GM21528 (cell line): Measurements from ENCODE around the gene GVQW3.
"Not testable (repeated sequence)": the region's sequence is repeated elsewhere in the genome, so short reads cannot be mapped to it uniquely, and the experiment has no call there.

Source experiments
- ATAC-seq: cut with Tn5 transposase; IDR thresholded peaks from one replicate; pipeline ENCODE4 v1.9.1; 2021; ENCODE audit warnings: mild to moderate bottlenecking, moderate library complexity; ENCODE audit not compliant: unreplicated experiment, low FRiP score

GVQW3 gene

DNA sequence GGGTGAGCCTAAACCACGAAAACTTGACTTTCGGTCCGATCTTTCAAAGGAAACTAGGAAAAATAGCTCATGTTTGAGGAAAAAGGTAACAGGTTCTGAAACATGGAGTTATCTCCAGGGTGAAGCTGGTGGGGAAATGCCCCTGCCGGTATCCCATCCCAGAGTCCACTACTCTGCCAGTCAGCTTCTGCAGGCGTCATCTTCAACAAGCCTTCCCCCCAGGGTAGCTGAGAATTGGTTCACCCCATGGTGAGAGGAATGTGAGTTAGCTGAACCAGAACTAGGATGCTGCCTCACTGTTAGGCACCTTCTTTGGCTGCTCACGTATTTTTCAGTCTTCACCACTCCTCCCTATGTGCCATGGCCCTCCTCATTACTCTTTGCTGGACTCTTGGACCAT is 1.1 kb downstream of the GVQW3 start:
- ATAC-seq, result no peak

DNA sequence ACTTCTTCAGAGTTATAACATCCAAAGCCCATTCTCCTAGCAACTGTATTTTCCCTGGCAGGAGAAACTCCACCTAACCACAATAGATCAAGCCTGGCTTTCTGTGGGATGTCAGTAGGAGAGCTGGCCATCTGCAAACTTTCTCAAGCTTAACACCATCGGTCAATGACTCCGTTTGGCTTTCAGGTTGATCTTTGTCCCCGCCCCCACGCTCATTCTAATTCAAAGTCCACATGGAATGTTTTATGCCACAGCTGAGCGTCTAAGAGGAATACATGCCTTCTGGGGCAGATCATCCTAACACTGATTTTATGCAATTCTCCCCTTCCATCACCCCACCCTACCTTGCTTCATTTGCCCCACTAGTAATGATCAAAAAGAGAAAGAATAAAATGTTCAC is 4.8 kb downstream of the GVQW3 start:
- no peak for ATAC-seq

DNA sequence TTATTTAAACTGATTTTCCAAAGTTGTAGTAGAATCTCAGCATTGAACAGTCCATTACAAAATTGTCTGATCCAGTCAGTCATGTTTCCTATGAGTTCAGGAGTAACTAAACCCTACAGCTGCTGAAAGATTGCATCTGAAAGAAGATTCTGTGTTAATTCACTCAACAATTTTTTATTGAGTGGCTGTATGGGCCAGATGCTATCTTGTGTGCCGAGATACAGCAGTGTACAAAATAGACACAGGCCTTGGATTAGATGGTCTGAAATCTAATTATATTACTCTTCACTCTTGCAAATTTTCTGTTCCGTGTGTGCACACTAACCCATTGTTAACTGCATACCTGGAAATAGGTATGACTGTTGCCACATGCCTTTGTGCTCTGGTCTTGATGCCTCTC is 7.3 kb downstream of the GVQW3 start:
- ATAC-seq, result no peak

DNA sequence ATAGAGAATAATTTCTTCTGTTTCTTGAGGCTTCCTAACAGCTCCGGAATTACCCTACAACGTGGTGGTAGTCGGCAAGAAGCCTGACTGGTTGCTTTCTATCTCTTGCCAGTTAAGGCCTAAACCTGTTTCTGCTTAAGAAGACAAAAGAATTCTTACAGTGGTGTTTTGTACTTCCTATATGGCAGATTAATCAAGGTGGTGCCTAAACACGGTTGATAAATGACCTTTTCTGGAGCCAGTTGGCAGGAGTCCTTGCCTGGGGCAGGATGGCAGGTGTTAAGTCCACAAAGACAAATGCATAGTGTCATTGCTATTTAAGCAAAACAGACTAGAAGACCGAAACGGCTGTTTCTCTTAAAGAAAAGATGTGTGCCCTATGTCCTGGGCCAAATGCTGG is 9.9 kb downstream of the GVQW3 start:
- no peak for ATAC-seq

DNA sequence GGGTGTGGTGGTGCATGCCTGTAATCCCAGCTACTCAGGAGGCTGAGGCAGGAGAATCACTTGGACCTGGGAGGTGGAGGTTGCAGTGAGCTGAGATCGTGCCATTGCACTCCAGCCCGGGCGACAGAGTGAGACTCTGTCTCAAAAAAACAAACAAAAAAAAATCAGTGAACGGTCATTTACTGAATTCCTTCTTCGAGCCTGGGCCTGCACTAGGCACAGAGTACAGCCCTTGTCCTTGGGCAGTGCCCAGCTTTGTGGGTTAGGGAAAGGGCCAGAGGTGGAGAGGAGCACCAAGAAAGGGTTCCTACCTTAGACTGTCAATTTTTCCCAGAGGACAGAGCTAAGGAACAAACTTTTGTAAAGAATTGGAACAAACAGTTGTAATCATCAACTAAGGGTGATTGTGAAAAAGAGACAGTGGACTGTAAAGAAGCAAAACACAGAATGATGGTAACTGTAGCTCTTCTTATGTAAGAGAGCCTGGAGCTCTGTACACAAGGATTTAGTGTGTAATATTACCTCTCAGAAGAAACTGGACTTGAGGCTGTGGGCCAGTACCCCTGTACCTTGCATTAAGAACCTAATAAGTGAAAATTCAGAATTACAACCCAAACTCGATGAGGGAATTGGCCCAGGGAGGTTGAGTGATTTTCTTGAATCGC is 10.8 kb downstream of the GVQW3 start:
- ATAC-seq, result no peak

DNA sequence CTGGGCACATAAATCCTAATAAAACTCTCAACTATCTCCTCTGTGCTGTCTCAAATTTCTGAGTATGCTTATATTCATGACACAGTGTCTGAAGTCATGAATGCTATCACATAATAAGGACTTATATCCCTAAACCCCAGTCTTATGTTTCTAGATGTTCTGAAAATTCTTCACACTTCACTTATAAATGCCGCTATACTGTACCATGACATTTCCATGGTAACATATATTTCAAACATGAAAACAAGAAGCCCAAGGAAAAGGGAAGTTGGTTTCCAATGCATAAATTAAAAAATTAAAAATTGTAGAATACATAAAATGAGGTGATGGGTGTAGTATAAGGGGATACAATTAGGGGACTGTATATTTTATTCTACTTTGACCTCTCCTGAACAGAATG is 11.7 kb downstream of the GVQW3 start:
- ATAC-seq, result no peak

DNA sequence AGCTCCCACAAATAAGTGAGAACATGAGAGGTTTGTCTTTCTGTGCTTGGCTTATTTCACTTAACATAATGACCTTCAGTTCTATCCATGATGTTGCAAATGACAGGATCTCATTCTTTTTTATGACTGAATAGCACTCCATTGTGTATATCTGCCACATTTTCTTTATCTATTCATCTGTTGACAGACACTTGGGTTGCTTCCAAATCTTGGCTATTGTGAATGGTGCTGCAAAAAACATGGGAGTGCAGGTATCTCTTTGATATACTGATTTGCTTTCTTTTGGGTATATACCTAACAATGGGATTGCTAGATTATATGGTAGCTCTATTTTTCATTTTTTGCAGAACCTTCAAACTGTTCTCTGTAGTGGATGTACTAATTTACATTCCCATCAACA is 13.3 kb downstream of the GVQW3 start:
- ATAC-seq, result no peak

DNA sequence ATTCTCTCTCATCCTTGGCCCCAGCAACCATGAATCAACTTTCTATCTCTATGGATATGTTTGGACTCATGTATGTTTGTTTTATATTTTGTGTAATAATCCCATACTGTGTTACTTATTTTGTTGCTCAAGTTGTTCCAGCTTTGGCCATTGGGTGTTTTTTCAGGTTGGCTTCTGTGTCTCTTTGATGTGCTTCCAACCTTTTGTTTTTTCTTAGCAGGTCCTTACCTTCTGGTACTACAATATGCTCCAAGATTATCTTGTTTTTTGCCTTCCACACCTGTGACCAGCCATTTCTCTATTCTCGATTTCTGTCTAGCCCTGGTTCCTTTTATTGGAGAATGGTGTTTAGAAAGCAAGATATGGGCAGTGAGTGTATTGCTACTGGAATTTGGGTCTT is 14.2 kb downstream of the GVQW3 start:
- no peak for ATAC-seq

DNA sequence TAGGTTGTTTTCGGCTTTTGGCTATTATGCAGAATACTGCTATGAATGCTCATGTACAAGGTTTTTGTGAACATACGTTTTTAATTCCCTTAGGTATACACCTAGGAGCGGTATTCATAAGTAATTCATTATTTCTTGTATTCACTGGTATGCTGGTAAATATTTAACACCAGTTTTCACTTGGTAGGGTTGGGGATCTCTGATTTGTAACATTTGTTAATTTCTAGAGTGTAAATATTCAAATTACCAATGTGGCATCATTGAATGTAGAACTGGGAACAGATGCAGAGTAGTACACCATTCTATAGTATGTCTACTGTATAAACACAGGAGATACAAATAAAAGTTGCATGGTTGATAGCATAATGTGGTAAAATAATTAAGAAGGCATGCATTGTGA is 16.3 kb downstream of the GVQW3 start:
- no peak for ATAC-seq

DNA sequence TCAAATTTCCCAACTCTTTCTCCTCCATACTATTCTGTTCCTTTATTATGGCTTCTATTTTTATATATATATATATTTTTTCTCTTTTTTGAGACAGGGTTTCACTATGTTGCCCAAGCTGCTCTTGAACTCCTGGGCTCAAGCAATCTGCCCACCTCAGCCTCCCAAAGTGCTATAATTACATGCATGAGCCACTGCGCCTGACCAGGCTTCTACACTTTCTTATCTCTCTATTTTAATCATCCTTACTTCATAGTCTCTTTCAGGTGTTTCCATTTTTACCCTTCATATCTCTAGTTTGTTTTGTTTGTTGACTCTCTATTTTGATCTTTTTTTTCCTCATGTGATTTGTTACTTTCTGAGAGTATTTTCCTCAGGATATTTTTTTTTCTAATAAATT is 19.8 kb downstream of the GVQW3 start:
- ATAC-seq, result no peak

DNA sequence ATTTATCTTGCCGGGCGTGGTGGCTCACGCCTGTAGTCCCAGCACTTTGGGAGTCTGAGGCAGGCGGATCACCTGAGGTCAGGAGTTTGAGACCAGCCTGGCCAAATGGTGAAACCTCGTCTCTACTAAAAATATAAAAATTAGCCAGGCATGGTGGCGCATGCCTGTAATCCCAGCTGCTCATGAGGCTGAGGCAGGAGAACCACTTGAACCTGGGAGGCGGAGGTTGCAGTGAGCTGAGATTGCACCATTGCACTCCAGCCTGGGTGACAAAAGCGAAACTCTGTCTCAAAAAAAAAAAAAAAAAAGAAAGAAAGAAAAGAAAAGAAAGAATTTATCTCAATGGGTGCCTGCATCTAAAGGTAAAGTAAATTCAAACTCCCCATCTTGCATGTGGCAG is 20.4 kb downstream of the GVQW3 start:
- ATAC-seq, result not testable (repeated sequence)

DNA sequence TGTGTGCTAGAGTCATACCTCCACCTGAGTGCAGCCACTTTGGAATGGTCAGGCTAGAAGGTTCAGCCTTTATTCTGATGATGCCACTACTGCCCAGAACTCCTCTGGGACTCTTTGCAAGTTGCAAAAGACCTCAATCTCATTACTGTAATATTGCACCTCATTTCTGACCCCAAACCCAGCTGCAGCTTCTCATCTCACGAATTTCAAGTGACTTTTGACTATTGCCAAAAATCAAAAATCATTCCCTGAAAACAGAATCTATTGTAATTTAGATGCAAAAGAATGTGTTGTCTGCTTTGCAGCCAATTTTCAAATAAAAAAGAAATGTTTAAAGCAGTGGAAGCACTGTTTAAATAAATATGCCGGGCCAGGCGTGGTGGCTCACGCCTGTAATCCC is 25.2 kb downstream of the GVQW3 start:
- no peak for ATAC-seq

DNA sequence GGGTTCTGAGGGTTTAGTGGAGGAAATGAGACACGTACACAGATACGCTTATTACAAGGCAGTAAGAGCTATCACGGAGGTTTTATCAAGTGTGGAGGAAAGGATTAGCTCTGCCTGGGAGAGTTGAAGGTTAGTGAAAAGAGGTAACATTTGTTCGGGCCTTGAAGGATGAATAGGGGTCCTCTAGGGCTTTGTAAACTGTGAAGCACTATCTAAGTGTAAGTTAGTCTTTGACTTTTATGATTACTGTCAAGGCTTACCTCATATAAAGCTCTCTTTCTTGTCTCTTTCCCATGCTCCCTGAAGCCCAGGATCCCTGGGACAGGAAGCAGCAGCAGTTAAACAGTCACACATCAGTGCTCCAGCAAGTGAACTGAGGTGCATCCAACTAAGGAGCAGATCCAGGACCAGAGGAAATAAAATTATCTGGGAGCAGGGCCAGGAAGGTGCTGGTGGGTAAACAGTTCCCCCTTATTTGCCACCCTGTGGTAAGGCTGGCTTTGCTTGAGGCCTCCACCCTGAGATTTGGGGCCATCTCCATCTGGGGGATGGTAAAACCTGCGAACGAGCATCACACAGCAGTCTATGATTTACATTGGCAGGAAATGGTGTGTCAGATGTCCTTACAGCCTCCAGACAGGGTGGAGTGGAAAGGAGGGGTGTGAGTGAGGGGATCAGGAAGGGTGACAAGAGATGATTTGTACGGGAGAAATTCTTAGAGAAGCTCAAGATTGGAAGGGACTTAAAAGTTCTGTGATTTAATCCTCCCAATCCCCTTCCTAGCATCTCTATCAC is 27.2 kb downstream of the GVQW3 start:
- no peak for ATAC-seq

DNA sequence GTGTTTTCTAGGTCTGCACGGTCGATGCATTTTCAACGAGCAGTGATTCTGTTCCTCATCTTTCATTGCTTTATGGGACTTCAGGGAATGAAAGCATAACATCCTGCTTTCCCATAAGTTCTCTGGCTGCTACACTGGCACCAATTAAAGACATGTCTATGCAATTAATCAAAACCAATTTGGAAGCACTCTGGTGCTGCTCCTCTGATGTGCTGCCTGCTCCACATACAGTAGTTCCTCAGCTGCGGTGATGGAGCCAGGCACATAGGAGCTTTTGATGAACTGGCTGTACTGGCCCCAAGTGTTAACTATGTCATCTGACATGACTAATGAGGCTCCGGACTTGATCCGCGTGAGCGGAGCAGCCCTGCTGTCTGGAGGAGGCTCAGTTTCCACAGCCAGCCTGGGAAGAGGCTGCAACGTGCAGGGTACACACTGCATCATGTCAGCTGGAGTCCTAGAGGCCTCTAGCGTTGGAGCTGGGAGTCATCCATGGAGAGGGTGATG is 29.8 kb downstream of the GVQW3 start:
- no peak for ATAC-seq

DNA sequence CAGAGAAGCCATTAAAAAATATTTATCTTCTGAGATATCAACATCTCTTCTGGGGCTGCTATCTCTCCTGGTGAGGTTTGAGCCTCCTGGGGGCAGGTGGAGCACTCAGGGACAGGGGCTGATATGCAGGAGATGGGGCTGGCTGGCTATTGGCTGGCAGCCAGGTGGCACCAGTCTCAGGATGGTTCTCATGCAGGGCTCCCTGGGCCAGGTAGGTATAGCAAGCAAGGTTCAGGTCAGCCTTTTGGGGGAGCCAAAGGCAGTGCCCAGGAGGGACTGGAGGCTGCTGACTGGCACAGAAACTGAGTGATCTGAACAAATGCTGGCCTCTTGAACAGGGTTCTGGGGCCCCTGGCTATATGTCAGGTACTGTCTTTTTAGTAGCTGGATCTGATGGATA is 34.0 kb downstream of the GVQW3 start:
- no peak for ATAC-seq

DNA sequence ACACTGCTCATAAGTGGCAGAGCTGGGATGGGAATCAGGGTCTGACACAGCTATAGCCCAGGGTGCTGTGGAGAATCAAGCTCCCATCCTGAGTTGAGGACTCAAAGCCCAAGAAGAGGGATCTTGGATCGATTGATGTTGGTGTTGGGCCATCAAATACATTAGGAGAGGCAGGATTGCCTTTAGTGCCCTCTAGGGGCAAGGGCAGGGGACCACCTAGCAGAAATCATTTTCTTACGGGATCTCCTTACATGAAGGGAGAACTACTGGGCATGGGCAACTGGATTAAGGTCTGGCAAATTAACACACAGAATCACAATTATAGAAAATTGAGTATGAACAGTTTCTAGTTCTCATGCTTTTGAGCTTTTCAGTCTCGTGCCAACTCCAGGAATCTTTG is 38.8 kb downstream of the GVQW3 start:
- ATAC-seq, result no peak

DNA sequence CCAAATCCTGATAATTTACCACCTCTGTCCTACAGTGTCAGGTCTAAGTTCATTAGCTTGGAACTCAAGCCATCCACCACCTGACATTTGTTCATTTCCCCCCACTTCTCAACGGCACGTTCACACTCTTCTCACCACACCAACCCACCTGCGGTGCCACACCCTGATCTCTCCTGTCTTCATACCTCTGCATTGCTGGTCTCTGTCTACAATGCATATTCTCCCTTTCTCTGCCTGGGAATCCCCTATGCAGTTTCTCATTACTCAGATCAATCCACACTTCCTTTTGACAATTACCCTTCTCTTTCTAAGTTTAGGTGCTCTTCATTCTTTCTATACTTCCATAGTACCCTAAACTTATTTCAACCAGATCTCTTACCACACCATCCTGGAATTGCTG is 43.3 kb downstream of the GVQW3 start:
- no peak for ATAC-seq

DNA sequence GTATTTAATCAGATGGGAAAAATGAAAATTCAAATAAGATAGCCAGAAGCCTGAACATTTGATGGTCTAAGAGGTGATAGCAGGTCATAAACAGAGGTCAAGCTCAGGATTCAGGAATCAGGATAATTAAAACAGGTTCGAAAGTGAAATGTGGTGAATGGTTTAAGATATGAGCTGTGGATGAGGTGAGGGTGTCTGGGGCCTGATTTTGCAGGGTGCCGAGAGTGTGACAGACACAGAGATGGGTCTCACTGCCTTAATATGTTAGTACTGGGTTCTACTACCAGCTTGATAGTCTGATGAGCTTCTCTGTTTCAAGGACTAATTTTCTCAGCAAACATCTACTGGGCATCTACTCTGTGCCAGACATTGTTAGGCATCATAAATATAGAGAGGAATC is 43.8 kb downstream of the GVQW3 start:
- ATAC-seq, result no peak

DNA sequence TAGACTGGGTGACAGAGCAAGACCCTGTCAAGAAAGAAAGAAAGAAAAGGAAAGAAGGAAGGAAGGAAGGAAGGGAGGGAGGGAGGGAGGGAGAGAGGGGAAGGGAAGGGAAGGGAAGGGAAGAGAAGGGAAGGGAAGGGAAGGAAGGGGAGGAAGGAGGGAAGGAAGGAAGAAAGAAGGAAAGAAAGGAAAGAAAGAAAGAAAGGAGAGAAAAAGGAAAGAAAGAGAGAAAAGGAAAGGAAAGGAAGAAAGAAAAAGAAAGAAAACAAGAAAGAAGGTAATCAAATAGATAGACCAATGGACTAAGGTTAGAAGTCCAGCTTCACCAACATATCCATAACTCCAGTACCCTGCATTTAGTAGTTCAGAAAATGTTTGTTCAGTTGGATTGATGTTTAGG is 45.5 kb downstream of the GVQW3 start:
- ATAC-seq, result no peak

DNA sequence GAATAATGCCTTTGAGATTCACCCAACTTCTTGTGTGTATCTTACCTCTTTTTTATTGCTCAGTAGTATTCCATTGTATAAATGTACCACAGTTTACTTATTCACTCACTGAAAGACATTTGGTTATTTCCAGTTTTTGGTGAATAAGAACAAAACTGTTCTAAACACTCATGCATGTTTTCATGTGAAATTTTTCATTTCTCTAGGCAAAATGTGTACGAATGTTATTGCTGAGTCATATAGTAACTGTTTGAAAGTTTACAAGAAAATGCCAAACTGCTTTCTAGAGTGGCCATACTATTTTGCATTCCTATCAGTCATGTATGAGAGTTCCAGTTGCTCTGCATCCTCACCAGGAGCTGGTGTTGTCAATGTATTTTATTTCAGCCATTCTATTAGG is 54.9 kb downstream of the GVQW3 start:
- ATAC-seq, result no peak

DNA sequence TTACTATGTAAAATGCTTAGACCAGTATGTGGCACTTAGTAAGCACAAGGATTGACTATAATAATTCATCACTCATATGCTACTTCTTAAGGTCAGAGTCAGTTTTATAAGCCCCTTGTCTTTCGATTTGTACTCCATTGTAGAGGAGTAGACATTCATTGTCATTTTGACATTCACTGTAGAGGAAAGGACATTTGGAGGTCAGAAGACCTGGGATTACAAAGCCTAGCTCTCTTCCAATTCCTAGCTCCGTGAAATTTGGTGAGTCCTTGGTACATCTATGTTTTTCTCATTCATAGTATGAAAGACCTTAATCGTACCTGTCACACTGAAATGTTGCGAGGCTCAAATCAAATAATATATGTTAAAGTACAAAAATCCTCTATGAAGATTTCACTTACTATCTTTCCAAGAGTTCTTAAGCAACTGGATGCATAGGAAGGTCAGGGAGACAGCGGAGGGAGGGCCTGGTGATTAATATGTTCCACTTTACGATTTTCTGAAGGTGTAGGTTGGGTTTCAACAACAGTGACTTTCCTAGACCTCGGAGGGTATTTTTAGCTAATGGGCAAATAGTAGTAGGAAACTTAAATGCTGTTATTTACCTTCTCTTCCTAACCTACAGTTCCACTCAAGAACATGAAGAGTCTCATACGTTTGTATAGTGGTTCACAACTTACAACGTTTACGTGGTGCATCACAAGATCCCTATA is 62.3 kb downstream of the GVQW3 start:
- no peak for ATAC-seq

DNA sequence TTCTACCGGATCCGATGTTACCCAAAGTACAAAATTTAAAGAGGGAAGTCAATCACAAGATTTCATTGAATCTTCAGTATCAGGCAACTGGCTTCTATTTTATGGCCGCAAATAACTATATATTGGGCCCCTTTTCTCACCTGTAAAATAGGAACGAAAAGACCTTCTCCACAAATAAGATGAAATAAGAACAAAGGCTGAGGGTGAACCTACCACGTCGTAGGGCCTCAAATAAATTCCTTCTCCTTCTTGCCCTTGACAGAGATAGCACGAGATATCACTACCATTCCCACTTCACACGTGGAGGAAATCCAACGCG is 62.9 kb downstream of the GVQW3 start:
- no peak for ATAC-seq
